GM10266 (cell line): ENCODE data around the gene KRTAP19-8.

Source experiments
- DNase-seq: peaks from one replicate; pipeline ENCODE4 v3.0.0; 2012; ENCODE audit errors: extremely low spot score
- TF ChIP-seq, protein P1 (sequence below): IDR thresholded peaks from 2 replicates; pipeline ENCODE4 v1.5.1; 2012; ENCODE audit warnings: mild to moderate bottlenecking, low read depth; ENCODE audit not compliant: control insufficient read depth, insufficient read depth; ENCODE audit errors: missing control alignments

KRTAP19-8 gene, protein sequence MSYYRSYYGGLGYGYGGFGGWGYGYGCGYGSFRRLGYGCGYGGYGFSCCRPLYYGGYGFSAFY

GRCh38 chr21:31038376-31038775 is at the start of gene KRTAP19-8:
Gene KRTAP19-8, minus strand, starts transcription at chr21:31038476. Its CDS starts 33 bp downstream, at chr21:31038443.
- TF ChIP-seq, protein P1, sequence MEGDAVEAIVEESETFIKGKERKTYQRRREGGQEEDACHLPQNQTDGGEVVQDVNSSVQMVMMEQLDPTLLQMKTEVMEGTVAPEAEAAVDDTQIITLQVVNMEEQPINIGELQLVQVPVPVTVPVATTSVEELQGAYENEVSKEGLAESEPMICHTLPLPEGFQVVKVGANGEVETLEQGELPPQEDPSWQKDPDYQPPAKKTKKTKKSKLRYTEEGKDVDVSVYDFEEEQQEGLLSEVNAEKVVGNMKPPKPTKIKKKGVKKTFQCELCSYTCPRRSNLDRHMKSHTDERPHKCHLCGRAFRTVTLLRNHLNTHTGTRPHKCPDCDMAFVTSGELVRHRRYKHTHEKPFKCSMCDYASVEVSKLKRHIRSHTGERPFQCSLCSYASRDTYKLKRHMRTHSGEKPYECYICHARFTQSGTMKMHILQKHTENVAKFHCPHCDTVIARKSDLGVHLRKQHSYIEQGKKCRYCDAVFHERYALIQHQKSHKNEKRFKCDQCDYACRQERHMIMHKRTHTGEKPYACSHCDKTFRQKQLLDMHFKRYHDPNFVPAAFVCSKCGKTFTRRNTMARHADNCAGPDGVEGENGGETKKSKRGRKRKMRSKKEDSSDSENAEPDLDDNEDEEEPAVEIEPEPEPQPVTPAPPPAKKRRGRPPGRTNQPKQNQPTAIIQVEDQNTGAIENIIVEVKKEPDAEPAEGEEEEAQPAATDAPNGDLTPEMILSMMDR: no peak
- no peak for DNase-seq

GRCh38 chr21:31087639-31088473 is 49.6 kb upstream of the KRTAP19-8 start:
- DNase-seq: no peak
- TF ChIP-seq, protein P1: no peak

DNA sequence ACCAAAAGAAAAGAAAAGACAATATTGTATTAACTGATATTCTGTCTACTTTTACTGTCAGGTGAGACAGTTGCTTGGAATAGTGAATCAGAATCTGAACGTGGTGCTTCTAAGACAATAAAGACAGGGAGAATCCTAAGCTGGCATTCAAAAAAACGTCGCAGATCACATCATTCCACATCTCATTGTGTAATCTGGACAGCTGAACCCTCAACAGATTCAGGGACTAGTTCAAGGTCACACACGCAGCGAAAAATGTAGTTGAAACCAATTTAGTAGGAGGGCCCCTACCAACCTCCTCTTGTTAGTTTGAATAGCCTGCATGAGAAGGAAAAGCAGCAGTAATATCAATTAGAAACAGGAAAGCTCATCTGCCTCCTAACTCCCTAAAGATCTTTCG is 46.4 kb upstream of the KRTAP19-8 start:
- DNase-seq: no peak
- TF ChIP-seq, protein P1: no peak

GRCh38 chr21:31078796-31079195 is 40.5 kb upstream of the KRTAP19-8 start:
- TF ChIP-seq, protein P1: no peak
- no peak for DNase-seq

DNA sequence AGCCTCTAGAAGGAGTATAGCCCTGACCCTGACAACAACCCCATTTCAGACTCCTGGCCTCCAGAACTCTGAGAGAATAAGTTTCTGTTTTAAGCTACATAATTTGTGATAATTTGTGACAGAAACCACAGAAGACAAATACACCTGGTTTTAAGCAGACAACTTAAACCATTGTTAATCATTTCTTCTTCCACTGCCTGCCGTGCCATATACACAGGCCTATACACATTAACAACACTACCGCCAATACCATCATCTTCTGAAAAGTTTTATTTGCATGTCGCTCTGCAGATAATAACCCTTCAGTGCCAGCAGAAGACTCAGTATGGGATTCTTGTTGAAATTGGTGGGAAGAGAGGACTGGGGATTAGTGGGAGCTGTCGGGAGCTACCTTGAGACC is 39.9 kb upstream of the KRTAP19-8 start:
- DNase-seq: no peak
- TF ChIP-seq, protein P1: no peak

DNA sequence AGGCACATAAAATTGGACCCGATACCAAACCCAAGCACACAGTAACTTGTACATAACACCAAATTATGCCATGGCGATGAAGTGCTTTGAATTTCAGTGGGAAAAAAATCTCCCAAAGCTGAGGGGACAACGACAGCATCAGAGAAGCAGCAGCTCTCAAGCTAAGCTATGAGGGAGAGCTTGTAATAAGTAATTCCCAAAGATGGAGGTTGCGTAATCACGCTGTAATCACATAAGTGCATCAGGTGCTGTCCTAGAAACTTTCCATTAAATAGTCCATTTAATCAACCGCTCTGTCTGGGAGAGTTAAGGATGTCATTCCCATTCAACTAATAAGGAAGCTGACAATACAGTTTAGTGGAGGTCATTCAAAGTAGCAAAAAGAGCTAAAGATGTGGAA is 37.6 kb upstream of the KRTAP19-8 start:
- TF ChIP-seq, protein P1: no peak
- DNase-seq: no peak

DNA sequence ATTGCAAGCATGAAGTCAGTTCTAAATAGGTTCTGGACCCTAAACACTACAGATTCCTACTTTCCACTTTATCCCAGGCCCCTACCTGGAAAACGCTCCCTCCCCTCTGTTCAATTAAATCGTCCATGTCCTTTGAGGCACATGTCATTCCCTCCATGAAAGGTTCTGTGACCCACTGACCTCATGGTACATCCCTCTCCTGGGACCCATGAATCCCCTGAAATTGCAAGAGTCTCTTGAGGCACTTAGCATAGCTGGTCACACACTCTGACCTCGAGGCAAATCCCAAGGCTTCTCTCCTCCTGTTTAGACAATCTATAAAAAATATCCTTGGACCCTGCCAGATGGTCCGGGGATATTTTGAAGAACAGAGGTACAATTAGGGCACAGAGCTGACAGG is 34.3 kb upstream of the KRTAP19-8 start:
- DNase-seq: no peak
- TF ChIP-seq, protein P1: no peak
